HepG2 (cell line): Measurements from ENCODE around the gene MRS2. TPM values are rescaled to one million over a fixed set of nuclear protein-coding genes. Genes with fewer than 3 reads are reported as not detected.

Experiments used
- ARID3A ChIP-seq: IDR thresholded peaks from 2 replicates; pipeline ENCODE4 v1.6.1; 2012; ENCODE audit warnings: low read depth, low read length, improper control_type of control experiment
- ARNT2 ChIP-seq: sonication (generic); formaldehyde crosslinking; IDR thresholded peaks from 2 replicates; pipeline ENCODE4 v1.8.0; 2022; ENCODE audit warnings: mild to moderate bottlenecking, low read depth, missing genetic modification reagents, moderate library complexity
- BRCA1 ChIP-seq: sonication (generic); formaldehyde crosslinking; IDR thresholded peaks from 2 replicates; pipeline ENCODE4 v1.4.0; 2020; ENCODE audit warnings: missing genetic modification reagents
- BRD4 ChIP-seq: sonication (generic); formaldehyde crosslinking; IDR thresholded peaks from 2 replicates; pipeline ENCODE4 v1.4.0; 2020; ENCODE audit warnings: missing genetic modification reagents
- IKZF1 ChIP-seq: fragments of 450-650 bp; IDR thresholded peaks from 2 replicates; pipeline ENCODE4 v1.7.1; 2016
- MED8 ChIP-seq: sonication (generic); formaldehyde crosslinking; IDR thresholded peaks from 2 replicates; pipeline ENCODE4 v1.8.1; 2023; ENCODE audit warnings: mild to moderate bottlenecking, missing genetic modification reagents; ENCODE audit not compliant: insufficient replicate concordance
- MIER3 ChIP-seq: IDR thresholded peaks from 2 replicates; pipeline ENCODE4 v1.6.1; 2016; ENCODE audit warnings: missing compliant biosample characterization, borderline replicate concordance
- PPARG ChIP-seq: conservative IDR thresholded peaks from 2 replicates; pipeline ENCODE4 v1.6.1; 2016; ENCODE audit warnings: missing biosample characterization, missing genetic modification reagents
- RXRA ChIP-seq: sonication (generic); formaldehyde crosslinking; IDR thresholded peaks from 2 replicates; pipeline ENCODE4 v1.5.1; 2020; ENCODE audit warnings: missing genetic modification reagents
- TCF7 ChIP-seq: sonication (generic); IDR thresholded peaks from 2 replicates; pipeline ENCODE4 v1.6.1; 2016; ENCODE audit warnings: antibody characterized with exemption, low read depth
- TOPORS ChIP-seq: sonication (generic); formaldehyde crosslinking; IDR thresholded peaks from 2 replicates; pipeline ENCODE4 v1.8.0; 2023; ENCODE audit warnings: mild to moderate bottlenecking, missing genetic modification reagents
- ZBTB34 ChIP-seq: sonication (generic); formaldehyde crosslinking; IDR thresholded peaks from 2 replicates; pipeline ENCODE4 v1.8.0; 2022; ENCODE audit warnings: mild to moderate bottlenecking, missing genetic modification reagents
- ZFX ChIP-seq: sonication (generic); formaldehyde crosslinking; IDR thresholded peaks from 2 replicates; pipeline ENCODE4 v1.4.0; 2020; ENCODE audit warnings: mild to moderate bottlenecking, low read depth, missing genetic modification reagents, moderate library complexity
- ZNF20 ChIP-seq: sonication (generic); formaldehyde crosslinking; IDR thresholded peaks from 2 replicates; pipeline ENCODE4 v1.4.0; 2020; ENCODE audit warnings: mild to moderate bottlenecking, moderate library complexity, missing genetic modification reagents
- polyA plus RNA-seq, 8 experiments: library from polyadenylated mRNA; depleted of rRNA in 3 of 8; stranded (reverse) in 7 of 8; unstranded in 1 of 8; fragments of >200 nt; fragmentation: Illumina TruSeq in 4 of 8; extraction: Trizol in 4 of 8; gene quantifications; 2 replicates each; pipeline versions ENCODE4 v1.2.1 to v1.2.3, GENCODE V29; 2011 to 2016; ENCODE audit warnings: low read depth in 4 of 8, missing spikeins in 1 of 8, mixed read lengths in 1 of 8; ENCODE audit not compliant: insufficient read depth in 1 of 8
- total RNA-seq, 5 experiments: library from RNA; depleted of rRNA; stranded (reverse); fragments of >200 nt; fragmentation: Illumina TruSeq; extraction: Trizol; gene quantifications; 2 replicates each; pipeline ENCODE4 v1.2.3, GENCODE V29; 2016; ENCODE audit warnings: low read depth in 1 of 5
- TF ChIP-seq, protein P1 (sequence below), 2 experiments: fragments of 450-650 bp in 1 of 2; sonication (generic) in 1 of 2; formaldehyde crosslinking in 1 of 2; IDR thresholded peaks; 2 replicates each; pipeline versions ENCODE4 v1.6.1 to v1.8.0; 2016 to 2022; ENCODE audit warnings: antibody characterized with exemption in 1 of 2, mild to moderate bottlenecking in 1 of 2, missing genetic modification reagents in 1 of 2

MRS2 gene
- total and polyA plus RNA-seq, 2 of the 13 experiments (the other 11 are each of a cell fraction or from before 2014, with no cell fraction given), result 31.1 to 83.8 TPM

DNA sequence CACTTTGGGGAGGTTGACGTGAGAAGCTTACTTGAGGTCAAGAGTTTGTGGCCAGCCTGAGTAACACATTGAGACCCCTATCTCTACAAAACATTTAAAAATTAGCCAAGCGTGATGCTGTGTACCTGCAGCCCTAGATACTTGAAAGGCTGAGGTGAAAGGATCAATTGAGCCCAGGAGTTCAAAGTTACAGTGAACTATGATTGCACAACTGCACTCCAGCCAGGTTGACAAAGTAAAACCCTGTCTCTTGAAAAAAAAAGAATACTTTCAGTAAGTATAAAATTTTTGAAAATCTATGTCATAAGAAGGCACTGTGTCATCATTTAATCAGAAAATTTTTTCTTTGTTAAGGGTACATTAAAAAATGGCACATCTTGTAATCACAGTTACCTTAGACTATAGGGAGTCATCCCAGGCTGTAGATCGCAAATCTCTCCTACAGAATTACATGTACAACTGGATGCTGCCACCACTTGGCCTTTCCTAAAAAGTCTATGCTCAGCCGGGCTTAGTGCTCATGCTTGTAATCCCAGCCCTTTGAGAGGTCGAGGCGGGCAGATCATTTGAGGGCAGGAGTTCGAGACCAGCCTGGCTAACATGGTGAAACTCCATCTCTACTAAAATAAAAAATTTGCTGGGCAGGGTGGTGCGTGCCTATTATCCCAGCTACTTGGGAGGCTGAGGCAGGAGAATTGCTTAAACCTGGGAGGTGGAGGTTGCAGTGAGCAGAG, 17.0 kb upstream of the MRS2 start (continued):
- TF ChIP-seq, protein P1, sequence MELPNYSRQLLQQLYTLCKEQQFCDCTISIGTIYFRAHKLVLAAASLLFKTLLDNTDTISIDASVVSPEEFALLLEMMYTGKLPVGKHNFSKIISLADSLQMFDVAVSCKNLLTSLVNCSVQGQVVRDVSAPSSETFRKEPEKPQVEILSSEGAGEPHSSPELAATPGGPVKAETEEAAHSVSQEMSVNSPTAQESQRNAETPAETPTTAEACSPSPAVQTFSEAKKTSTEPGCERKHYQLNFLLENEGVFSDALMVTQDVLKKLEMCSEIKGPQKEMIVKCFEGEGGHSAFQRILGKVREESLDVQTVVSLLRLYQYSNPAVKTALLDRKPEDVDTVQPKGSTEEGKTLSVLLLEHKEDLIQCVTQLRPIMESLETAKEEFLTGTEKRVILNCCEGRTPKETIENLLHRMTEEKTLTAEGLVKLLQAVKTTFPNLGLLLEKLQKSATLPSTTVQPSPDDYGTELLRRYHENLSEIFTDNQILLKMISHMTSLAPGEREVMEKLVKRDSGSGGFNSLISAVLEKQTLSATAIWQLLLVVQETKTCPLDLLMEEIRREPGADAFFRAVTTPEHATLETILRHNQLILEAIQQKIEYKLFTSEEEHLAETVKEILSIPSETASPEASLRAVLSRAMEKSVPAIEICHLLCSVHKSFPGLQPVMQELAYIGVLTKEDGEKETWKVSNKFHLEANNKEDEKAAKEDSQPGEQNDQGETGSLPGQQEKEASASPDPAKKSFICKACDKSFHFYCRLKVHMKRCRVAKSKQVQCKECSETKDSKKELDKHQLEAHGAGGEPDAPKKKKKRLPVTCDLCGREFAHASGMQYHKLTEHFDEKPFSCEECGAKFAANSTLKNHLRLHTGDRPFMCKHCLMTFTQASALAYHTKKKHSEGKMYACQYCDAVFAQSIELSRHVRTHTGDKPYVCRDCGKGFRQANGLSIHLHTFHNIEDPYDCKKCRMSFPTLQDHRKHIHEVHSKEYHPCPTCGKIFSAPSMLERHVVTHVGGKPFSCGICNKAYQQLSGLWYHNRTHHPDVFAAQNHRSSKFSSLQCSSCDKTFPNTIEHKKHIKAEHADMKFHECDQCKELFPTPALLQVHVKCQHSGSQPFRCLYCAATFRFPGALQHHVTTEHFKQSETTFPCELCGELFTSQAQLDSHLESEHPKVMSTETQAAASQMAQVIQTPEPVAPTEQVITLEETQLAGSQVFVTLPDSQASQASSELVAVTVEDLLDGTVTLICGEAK (IDR thresholded peaks at IDR 0.05), result no peak
- TF ChIP-seq, protein P1 (CRISPR knock-in tag; IDR thresholded peaks at IDR 0.05), result no peak; the same call in 1 of the 2 replicates
- TF ChIP-seq ARID3A (peak; percentile 75), ZFX (CRISPR knock-in tag) (peak; percentile 18; the same call in 1 of the 2 replicates), IKZF1 (no peak), ZBTB34 (CRISPR knock-in tag) (peak; percentile 67; the same call in 1 of the 2 replicates), BRD4 (CRISPR knock-in tag) (no peak; the same call in 1 of the 2 replicates), TOPORS (CRISPR knock-in tag) (no peak), MIER3 (CRISPR knock-in tag) (peak; percentile 27; the same call in 1 of the 2 replicates), BRCA1 (CRISPR knock-in tag) (no peak), PPARG (CRISPR knock-in tag) (peak; percentile 92), ZNF20 (CRISPR knock-in tag) (no peak), MED8 (no peak), RXRA (CRISPR knock-in tag) (peak; percentile 94; the same call in 1 of the 2 replicates), ARNT2 (CRISPR knock-in tag) (peak; percentile 48; the same call in 1 of the 2 replicates), TCF7 (peak; percentile 99)
